Adrenal gland (tissue), 5 donors: ENCODE results near the gene FMNL2.

Experiments used
- CTCF ChIP-seq, 6 experiments: fragments of 450-650 bp in 4 of 6; fragments of 200-600 bp in 2 of 6; sonication (generic) in 1 of 6; IDR thresholded peaks; 1 replicate in 5 of 6; 2 replicates in 1 of 6; pipeline versions ENCODE4 v1.5.1 to v1.8.0; 2016 to 2021; ENCODE audit warnings: antibody characterized with exemption in 6 of 6, mild to moderate bottlenecking in 2 of 6, moderate library complexity in 1 of 6
- POLR2A ChIP-seq, 2 donors: fragments of 450-650 bp; IDR thresholded peaks; one replicate each; pipeline ENCODE4 v1.6.1; 2017; ENCODE audit warnings: antibody characterized with exemption in 2 of 2, mild to moderate bottlenecking in 2 of 2, moderate library complexity in 1 of 2
- donor health status: DM: no; HTN: no; CAD: no.

GRCh38 chr2:152399003-152399402 lies 64.0 kb downstream of the FMNL2 start:
- TF ChIP-seq CTCF (IDR thresholded peaks at IDR 0.05) (no peak), POLR2A (IDR thresholded peaks at IDR 0.05) (no peak)
